GM18867 (cell line): ENCODE data around the gene COL18A1.
"Not testable (repeated sequence)": the region's sequence is repeated elsewhere in the genome, so short reads cannot be mapped to it uniquely, and the experiment has no call there.

Source experiments
- ATAC-seq: cut with Tn5 transposase; IDR thresholded peaks from one replicate; pipeline ENCODE4 v1.9.1; 2021; ENCODE audit warnings: mild to moderate bottlenecking, moderate library complexity; ENCODE audit not compliant: unreplicated experiment

The COL18A1 gene

GRCh38 chr21:45501081-45502005 lies 96.4 kb downstream of the COL18A1 start:
- ATAC-seq = not testable (repeated sequence)

- no peak for ATAC-seq
These were observed 97.0 kb downstream of the COL18A1 start for GRCh38 chr21:45502006-45502345.

GRCh38 chr21:45502600-45502999 lies 97.6 kb downstream of the COL18A1 start:
- no peak for ATAC-seq

GRCh38 chr21:45503226-45503625 lies 98.3 kb downstream of the COL18A1 start:
- ATAC-seq = not testable (repeated sequence)

- no peak for ATAC-seq
These were observed 99.1 kb downstream of the COL18A1 start for GRCh38 chr21:45504021-45504515.

GRCh38 chr21:45504516-45505415 lies 99.8 kb downstream of the COL18A1 start:
- no peak for ATAC-seq

- ATAC-seq = no peak
These were observed 100.6 kb downstream of the COL18A1 start for GRCh38 chr21:45505416-45506021.

- ATAC-seq = no peak
These were observed 101.4 kb downstream of the COL18A1 start for GRCh38 chr21:45506241-45506817.

- no peak for ATAC-seq
These were observed 102.0 kb downstream of the COL18A1 start for GRCh38 chr21:45506836-45507522.

GRCh38 chr21:45507523-45507875 lies 102.5 kb downstream of the COL18A1 start:
- ATAC-seq = no peak

GRCh38 chr21:45507888-45508508 lies 103.0 kb downstream of the COL18A1 start:
- no peak for ATAC-seq

- ATAC-seq = no peak
These were observed 103.9 kb downstream of the COL18A1 start for GRCh38 chr21:45508607-45509565.

- no peak for ATAC-seq
These were observed 104.9 kb downstream of the COL18A1 start for GRCh38 chr21:45509566-45510465.

- no peak for ATAC-seq
These were observed 105.5 kb downstream of the COL18A1 start for GRCh38 chr21:45510466-45510955.

GRCh38 chr21:45511007-45511406 lies 106.0 kb downstream of the COL18A1 start:
- ATAC-seq = no peak

GRCh38 chr21:45511661-45512431 lies 106.9 kb downstream of the COL18A1 start:
- ATAC-seq = no peak

GRCh38 chr21:45512626-45513002 lies 107.6 kb downstream of the COL18A1 start:
- ATAC-seq = no peak
